Caco-2 (cell line): Measurements from ENCODE around the gene NCOA4. TPM values are rescaled to one million over a fixed set of nuclear protein-coding genes. Genes with fewer than 3 reads are reported as not detected.

Experiments
- BruUV-seq: library from RNA; stranded (reverse); fragments of 400-500 nt; replicated peaks from 2 replicates; lab custom pipeline; 2021; lab: Mats Ljungman, UMichigan
- CTCF ChIA-PET: fragments of 300-600 bp; sonication (Branson Sonifier 250); formaldehyde crosslinking; loops from one replicate; lab custom pipeline; 2022; ENCODE audit warnings: antibody characterized with exemption; lab: Charles Lee
- POLR2A ChIA-PET: fragments of 300-600 bp; sonication (Branson Sonifier 250); formaldehyde crosslinking; loops from one replicate; lab custom pipeline; 2022; ENCODE audit warnings: antibody characterized with exemption; lab: Charles Lee
- DNase-seq, 2 experiments: peaks; one replicate each; pipeline versions ENCODE4 v3.0.0 to v3.0.0-alpha.2; 2020 to 2022
- H3K27me3 ChIP-seq: replicated peaks from 2 replicates; pipeline ENCODE4 v1.6.0; 2011; ENCODE audit warnings: low read length; ENCODE audit not compliant: control insufficient read depth, insufficient read depth
- H3K36me3 ChIP-seq: 2 replicates; pipeline ENCODE4 v1.5.1; 2011; ENCODE audit warnings: low read length; ENCODE audit not compliant: control insufficient read depth, insufficient read depth
- H3K4me1 ChIP-seq: fragments of 250-450 bp; sonication (Bioruptor Pico); 2 replicates; pipeline ENCODE4 v1.5.1; 2020; ENCODE audit warnings: mild to moderate bottlenecking
- H3K4me3 ChIP-seq: 2 replicates; pipeline ENCODE4 v1.5.1; 2011; ENCODE audit warnings: low read depth, mild to moderate bottlenecking, control low read depth, low read length
- H3K9me3 ChIP-seq: fragments of 250-450 bp; sonication (Bioruptor Pico); 2 replicates; pipeline ENCODE4 v1.5.1; 2020; ENCODE audit warnings: mild to moderate bottlenecking, moderate library complexity
- H3K27ac Mint-ChIP-seq: one replicate; pipeline ENCODE4 v1.8.0; 2022; ENCODE audit warnings: mixed read lengths; ENCODE audit not compliant: unreplicated experiment
- H3K27me3 Mint-ChIP-seq: one replicate; pipeline ENCODE4 v1.8.0; 2022; ENCODE audit warnings: mixed read lengths; ENCODE audit not compliant: insufficient read depth, unreplicated experiment
- H3K36me3 Mint-ChIP-seq: one replicate; pipeline ENCODE4 v1.8.0; 2022; ENCODE audit warnings: mild to moderate bottlenecking, mixed read lengths; ENCODE audit not compliant: insufficient read depth, unreplicated experiment
- H3K4me1 Mint-ChIP-seq: one replicate; pipeline ENCODE4 v1.8.0; 2022; ENCODE audit warnings: low read depth, mixed read lengths; ENCODE audit not compliant: unreplicated experiment
- H3K4me3 Mint-ChIP-seq: one replicate; pipeline ENCODE4 v1.8.0; 2022; ENCODE audit warnings: mild to moderate bottlenecking, moderate library complexity, mixed read lengths; ENCODE audit not compliant: unreplicated experiment
- H3K9me3 Mint-ChIP-seq: one replicate; pipeline ENCODE4 v1.8.0; 2022; ENCODE audit warnings: mixed read lengths; ENCODE audit not compliant: unreplicated experiment
- CTCF ChIP-seq, 2 experiments: fragments of 200-600 bp in 1 of 2; IDR thresholded peaks; 1 replicate in 1 of 2; 2 replicates in 1 of 2; pipeline versions ENCODE4 v1.5.1 to v1.8.0; 2011 to 2022; ENCODE audit warnings: antibody characterized with exemption in 1 of 2, control low read depth in 1 of 2, inconsistent platforms in 1 of 2, low read depth in 1 of 2, low read length in 1 of 2, mild to moderate bottlenecking in 1 of 2, moderate library complexity in 1 of 2; ENCODE audit not compliant: insufficient read depth in 1 of 2, severe bottlenecking in 1 of 2, unreplicated experiment in 1 of 2
- intact Hi-C: fragments of 100-400 bp; cut with micrococcal nuclease; formaldehyde crosslinking; loops from one replicate; pipeline ENCODE4 v1.10.0; 2022; ENCODE audit not compliant: unreplicated experiment
- total RNA-seq: library from RNA; stranded (reverse); gene quantifications from 2 replicates; pipeline ENCODE4 v1.2.3, GENCODE V29; 2022

The NCOA4 gene
- total RNA-seq, 1 experiment from 2014 or later, result 139 TPM

- Mint-ChIP-seq H3K9me3 (peaks cover 10% of the 10 kb centered on the region), H3K27me3 (no peaks in the 10 kb centered on the region), H3K4me3 (no peak overlapping the region), H3K4me1 (peaks cover 28% of the 10 kb centered on the region), H3K36me3 (no peaks in the 10 kb centered on the region), H3K27ac (no peak overlapping the region)
- Histone ChIP-seq H3K4me1 (peaks cover 36% of the 10 kb centered on the region), H3K9me3 (peaks cover 11% of the 10 kb centered on the region), H3K4me3 (no peak overlapping the region), H3K27me3 (no peaks in the 10 kb centered on the region), H3K36me3 (no peaks in the 10 kb centered on the region)
- BruUV-seq, result no TSS peak
- CTCF ChIA-PET, result no interaction called here
- POLR2A ChIA-PET, result no interaction called here
- DNase-seq, result no peak
- intact Hi-C loops, result loop anchor here (10.0 kb wide), 1 partner anchor 48 kb away; no protein-coding TSS in a partner anchor
- no peak for TF ChIP-seq CTCF (IDR thresholded peaks at IDR 0.05; ENCODE audit: insufficient read depth in 1 of 2, low read depth in 1 of 2, low read length in 1 of 2, severe bottlenecking in 1 of 2, unreplicated experiment in 1 of 2)
Measured at GRCh38 chr10:46057038-46057437, 26.6 kb upstream of the NCOA4 start.

- POLR2A ChIA-PET, result no interaction called here
- H3K9me3 ChIP-seq, result peaks cover 11% of the 10 kb centered on the region
- CTCF ChIA-PET, result no interaction called here
- no peak overlapping the region for H3K4me3 ChIP-seq
- H3K4me1 ChIP-seq, result peaks cover 49% of the 10 kb centered on the region
- no peaks in the 10 kb centered on the region for H3K36me3 Mint-ChIP-seq
- peaks cover 10% of the 10 kb centered on the region for H3K9me3 Mint-ChIP-seq
- H3K4me3 Mint-ChIP-seq, result no peak overlapping the region
- H3K4me1 Mint-ChIP-seq, result peaks cover 41% of the 10 kb centered on the region
- intact Hi-C loops, result loop anchor here (10.0 kb wide), 1 partner anchor 49 kb away; no protein-coding TSS in a partner anchor
- no peaks in the 10 kb centered on the region for H3K27me3 Mint-ChIP-seq
- DNase-seq, result peak in 1 of 2 experiments; percentile 5
- H3K27ac Mint-ChIP-seq, result peak overlapping the region; percentile 54
- H3K27me3 ChIP-seq, result no peaks in the 10 kb centered on the region
- BruUV-seq, result no TSS peak
- no peak for TF ChIP-seq CTCF (IDR thresholded peaks at IDR 0.05; ENCODE audit: insufficient read depth in 1 of 2, low read depth in 1 of 2, low read length in 1 of 2, severe bottlenecking in 1 of 2, unreplicated experiment in 1 of 2)
- no peaks in the 10 kb centered on the region for H3K36me3 ChIP-seq
Measured at GRCh38 chr10:46055771-46056170, 25.3 kb upstream of the NCOA4 start.

- Histone ChIP-seq H3K4me1 (peaks cover 50% of the 10 kb centered on the region), H3K27me3 (no peaks in the 10 kb centered on the region), H3K4me3 (no peak overlapping the region), H3K9me3 (peaks cover 11% of the 10 kb centered on the region), H3K36me3 (no peaks in the 10 kb centered on the region)
- no peak for DNase-seq
- H3K4me3 Mint-ChIP-seq, result peak overlapping the region; percentile 29
- H3K27ac Mint-ChIP-seq, result peak overlapping the region; percentile 34
- peaks cover 43% of the 10 kb centered on the region for H3K4me1 Mint-ChIP-seq
- no peaks in the 10 kb centered on the region for H3K27me3 Mint-ChIP-seq
- BruUV-seq, result no TSS peak
- ChIA-PET CTCF (interaction anchor here (1.7 kb wide), 1 partner anchor 25 kb away, joined by 7 read pairs; no protein-coding TSS in a partner anchor), POLR2A (interaction anchor here (0.6 kb wide), 1 partner anchor 22 kb away, joined by 3 read pairs; no protein-coding TSS in a partner anchor)
- H3K36me3 Mint-ChIP-seq, result no peaks in the 10 kb centered on the region
- intact Hi-C loops, result loop anchor here (10.0 kb wide), 1 partner anchor 51 kb away; no protein-coding TSS in a partner anchor
- TF ChIP-seq CTCF (IDR thresholded peaks at IDR 0.05; ENCODE audit: insufficient read depth in 1 of 2, low read depth in 1 of 2, low read length in 1 of 2, severe bottlenecking in 1 of 2, unreplicated experiment in 1 of 2), result no peak
- peaks cover 10% of the 10 kb centered on the region for H3K9me3 Mint-ChIP-seq
Measured at GRCh38 chr10:46053534-46054434, 23.4 kb upstream of the NCOA4 start.
